ENCODE measurements around the gene MMP24OS.
"Not testable (repeated sequence)": the region's sequence is repeated elsewhere in the genome, so short reads cannot be mapped to it uniquely, and the experiment has no call there.

DNA sequence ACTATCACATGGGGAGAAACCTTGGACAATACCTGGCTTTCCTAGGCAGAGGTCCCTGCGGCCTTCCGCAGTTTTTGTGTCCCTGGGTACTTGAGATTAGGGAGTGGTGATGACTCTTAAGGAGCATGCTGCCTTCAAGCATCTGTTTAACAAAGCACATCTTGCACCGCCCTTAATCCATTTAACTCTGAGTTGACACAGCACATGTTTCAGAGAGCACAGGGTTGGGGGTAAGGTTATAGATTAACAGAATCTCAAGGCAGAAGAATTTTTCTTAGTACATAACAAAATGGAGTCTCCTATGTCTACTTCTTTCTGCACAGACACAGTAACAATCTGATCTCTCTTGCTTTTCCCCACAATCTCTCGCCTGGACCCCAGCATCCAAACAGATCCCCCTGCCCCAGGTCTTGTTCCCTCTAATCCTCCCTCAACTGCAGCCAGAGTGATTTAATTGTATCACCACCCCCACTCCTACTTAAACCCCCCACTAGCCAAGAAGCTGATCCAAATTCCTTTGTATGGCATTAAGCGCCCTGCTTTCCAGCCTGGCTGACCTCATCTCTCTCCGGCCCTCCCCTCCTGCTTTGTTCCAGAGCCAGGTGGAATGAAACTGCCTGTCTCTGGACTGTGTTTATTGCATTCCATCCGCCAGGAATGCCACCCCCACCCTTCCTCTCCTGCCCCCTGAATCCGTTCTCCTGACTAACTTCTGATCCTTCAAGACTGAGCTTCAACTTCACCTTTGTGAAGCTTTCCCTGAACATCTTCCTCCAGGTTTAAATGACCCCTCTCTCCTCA, 15.0 kb downstream of the MMP24OS start:
- not testable (repeated sequence) for TF ChIP-seq POLR2A (IDR thresholded peaks at IDR 0.05; ENCODE audit: borderline replicate concordance, extremely low read depth, insufficient read depth, insufficient read length); CBX3 (IDR thresholded peaks at IDR 0.05; ENCODE audit: low read depth); YY1 (IDR thresholded peaks at IDR 0.05; ENCODE audit: extremely low read depth, insufficient replicate concordance, low read depth, low read length); TCF7L2 (IDR thresholded peaks at IDR 0.05; ENCODE audit: borderline replicate concordance, extremely low read depth, insufficient read depth, insufficient read length); ELF1 (IDR thresholded peaks at IDR 0.05; ENCODE audit: borderline replicate concordance, low read depth); EZH2 (IDR thresholded peaks at IDR 0.05); ZFX (IDR thresholded peaks at IDR 0.05)
- TF ChIP-seq CTCF (IDR thresholded peaks at IDR 0.05 in 2 of 3, conservative IDR thresholded peaks at IDR 0.05 in 1 of 3; ENCODE audit: borderline replicate concordance in 1 of 3, insufficient read depth in 1 of 3, low read depth in 2 of 3, low read length in 2 of 3) = peak in 2 of 3 experiments; percentile 17 to 26; a peak in 2 of 6 replicates
- TF ChIP-seq, protein P1, sequence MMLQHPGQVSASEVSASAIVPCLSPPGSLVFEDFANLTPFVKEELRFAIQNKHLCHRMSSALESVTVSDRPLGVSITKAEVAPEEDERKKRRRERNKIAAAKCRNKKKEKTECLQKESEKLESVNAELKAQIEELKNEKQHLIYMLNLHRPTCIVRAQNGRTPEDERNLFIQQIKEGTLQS (IDR thresholded peaks at IDR 0.05) = not testable (repeated sequence)

Measured in HCT116 (cell line).